ENCODE measurements around the gene HEATR3.

The HEATR3 gene

GRCh38 chr16:50079397-50080140, 13.8 kb downstream of the HEATR3 start:
- DNase-seq (ENCODE audit: low read depth) = no peak
- TF ChIP-seq CTCF (IDR thresholded peaks at IDR 0.05; ENCODE audit: insufficient read depth, low read depth, low read length, missing control alignments) = no peak

GRCh38 chr16:50081428-50082018, 15.8 kb downstream of the HEATR3 start:
- no peak for DNase-seq (ENCODE audit: low read depth)
- no peak overlapping the region for H3K4me3 ChIP-seq (ENCODE audit: low read depth, low read length)
- TF ChIP-seq CTCF (IDR thresholded peaks at IDR 0.05; ENCODE audit: insufficient read depth, low read depth, low read length, missing control alignments) = no peak

More at GRCh38 chr16:50079397-50080140, 13.8 kb downstream of the HEATR3 start:
- no peak overlapping the region for H3K4me3 ChIP-seq (ENCODE audit: low read depth, low read length)

GRCh38 chr16:50083996-50084395, 18.2 kb downstream of the HEATR3 start:
- H3K4me3 ChIP-seq (ENCODE audit: low read depth, low read length) = no peak overlapping the region
- DNase-seq (ENCODE audit: low read depth) = no peak
- no peak for TF ChIP-seq CTCF (IDR thresholded peaks at IDR 0.05; ENCODE audit: insufficient read depth, low read depth, low read length, missing control alignments)

- no peak overlapping the region for H3K4me3 ChIP-seq (ENCODE audit: low read depth, low read length)
- no peak for TF ChIP-seq CTCF (IDR thresholded peaks at IDR 0.05; ENCODE audit: insufficient read depth, low read depth, low read length, missing control alignments)
- DNase-seq (ENCODE audit: low read depth) = no peak
These were observed 20.4 kb downstream of the HEATR3 start for GRCh38 chr16:50086176-50086575.

GRCh38 chr16:50088302-50088701, 22.5 kb downstream of the HEATR3 start:
- no peak for TF ChIP-seq CTCF (IDR thresholded peaks at IDR 0.05; ENCODE audit: insufficient read depth, low read depth, low read length, missing control alignments)
- no peak overlapping the region for H3K4me3 ChIP-seq (ENCODE audit: low read depth, low read length)
- DNase-seq (ENCODE audit: low read depth) = no peak

- no peak for TF ChIP-seq CTCF (IDR thresholded peaks at IDR 0.05; ENCODE audit: insufficient read depth, low read depth, low read length, missing control alignments)
- DNase-seq (ENCODE audit: low read depth) = no peak
- no peak overlapping the region for H3K4me3 ChIP-seq (ENCODE audit: low read depth, low read length)
These were observed 27.1 kb downstream of the HEATR3 start for GRCh38 chr16:50092891-50093290.
